HG02943 (cell line): ENCODE data around the gene CTNNA3.

Source experiments
- ATAC-seq: cut with Tn5 transposase; IDR thresholded peaks from one replicate; pipeline ENCODE4 v1.9.1; 2021; ENCODE audit warnings: mild to moderate bottlenecking, low read depth, moderate library complexity; ENCODE audit not compliant: unreplicated experiment

The CTNNA3 gene

GRCh38 chr10:66842371-66842770 is 853.6 kb downstream of the CTNNA3 start:
- ATAC-seq, result no peak

DNA sequence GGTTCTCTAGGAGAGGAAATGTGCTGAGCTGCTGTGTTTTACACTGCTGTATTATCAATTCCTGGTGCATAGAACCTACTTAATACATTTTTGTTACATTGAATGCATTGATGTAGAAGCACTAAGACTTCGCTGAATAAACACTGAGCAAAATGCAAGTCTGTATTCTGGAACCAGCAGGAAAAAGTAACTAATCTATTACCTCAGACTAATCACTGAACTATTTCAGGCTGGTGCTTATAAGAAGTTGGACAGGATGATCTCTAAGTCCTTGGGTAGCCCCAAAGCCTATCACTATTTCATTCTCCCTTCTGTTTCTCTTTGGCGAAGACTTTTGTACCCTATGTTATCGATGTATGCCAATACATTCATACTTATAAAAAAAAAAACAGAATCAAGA is 857.3 kb downstream of the CTNNA3 start:
- no peak for ATAC-seq

- no peak for ATAC-seq
Observed at GRCh38 chr10:66837990-66838389, 858.0 kb downstream of the CTNNA3 start.

DNA sequence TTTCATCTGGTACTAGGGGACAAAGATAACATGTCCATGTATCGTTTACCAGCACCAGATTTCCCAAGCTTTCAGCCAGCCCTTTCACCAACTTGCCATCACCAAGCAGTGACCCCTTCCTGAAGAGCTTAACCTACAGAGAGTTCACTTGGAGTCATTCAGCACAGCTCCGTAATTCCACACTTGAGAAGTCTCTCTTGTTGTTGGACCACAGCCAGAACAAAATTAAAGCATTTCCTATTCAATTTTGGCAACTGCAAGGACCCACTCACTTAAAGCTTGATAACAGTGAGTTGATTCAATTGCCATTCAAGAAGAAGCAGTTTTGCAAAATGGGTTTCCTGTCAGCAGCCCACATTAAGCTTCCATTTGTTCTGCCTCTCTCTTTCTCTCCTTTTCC is 858.7 kb downstream of the CTNNA3 start:
- ATAC-seq, result no peak

- no peak for ATAC-seq
Observed at GRCh38 chr10:66836771-66837170, 859.2 kb downstream of the CTNNA3 start.

DNA sequence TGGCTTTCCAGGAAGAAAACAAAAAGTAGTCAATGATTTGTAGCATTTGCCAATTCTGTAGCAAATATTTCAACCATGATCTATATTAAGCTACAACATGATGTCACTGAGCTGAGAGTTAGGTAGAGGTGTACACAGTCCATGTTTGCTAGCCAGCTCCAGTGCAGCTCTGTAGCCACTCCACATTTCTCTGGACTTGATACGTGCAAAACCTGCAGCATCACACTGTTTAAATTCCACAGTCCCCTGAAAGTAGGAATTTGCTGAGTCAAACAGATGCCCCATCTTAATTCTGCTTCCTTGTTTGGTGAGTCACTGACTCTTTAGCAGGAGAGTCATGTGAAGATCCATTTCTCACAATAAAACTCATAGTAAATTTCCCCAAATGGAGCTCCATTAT is 859.9 kb downstream of the CTNNA3 start:
- no peak for ATAC-seq

GRCh38 chr10:66835400-66835799 is 860.6 kb downstream of the CTNNA3 start:
- no peak for ATAC-seq

DNA sequence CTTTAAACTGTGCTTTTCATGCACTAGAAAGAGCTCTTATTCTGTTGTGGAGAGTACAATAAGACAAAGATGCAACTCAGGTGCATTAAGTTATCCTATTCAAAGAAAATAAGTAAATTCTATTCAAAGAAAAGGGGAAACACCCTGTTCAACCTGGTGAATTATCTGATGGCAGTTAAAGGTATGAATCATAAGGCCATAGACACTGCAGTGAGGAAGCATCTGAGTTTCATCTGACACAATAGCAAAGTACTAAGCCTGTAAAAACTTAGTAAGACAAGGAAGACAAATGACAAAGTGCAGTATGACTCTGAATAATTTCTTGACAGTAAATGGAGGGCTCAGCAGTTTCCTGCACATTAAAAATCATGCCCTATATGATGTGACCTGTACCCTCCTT is 861.2 kb downstream of the CTNNA3 start:
- no peak for ATAC-seq

DNA sequence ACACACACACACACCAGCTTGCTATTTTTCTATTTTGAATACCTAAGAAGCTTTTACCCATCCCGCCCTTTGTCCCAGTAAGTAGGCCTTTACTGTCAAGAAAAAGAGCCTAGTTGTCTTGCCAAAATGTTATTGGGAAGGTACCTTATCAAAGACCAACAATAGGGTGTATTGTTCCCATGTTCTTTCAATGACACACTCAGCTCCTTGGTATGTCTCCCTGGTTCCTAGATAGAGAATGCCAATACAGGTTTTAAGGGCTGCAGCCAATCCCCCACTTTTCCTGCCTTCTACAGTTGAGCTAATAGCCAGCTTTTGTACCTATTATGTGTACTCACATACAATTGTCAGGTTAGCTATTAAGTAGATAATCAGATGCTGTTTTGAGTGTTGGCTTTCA is 862.1 kb downstream of the CTNNA3 start:
- no peak for ATAC-seq

GRCh38 chr10:66832781-66833422 is 863.1 kb downstream of the CTNNA3 start:
- no peak for ATAC-seq

DNA sequence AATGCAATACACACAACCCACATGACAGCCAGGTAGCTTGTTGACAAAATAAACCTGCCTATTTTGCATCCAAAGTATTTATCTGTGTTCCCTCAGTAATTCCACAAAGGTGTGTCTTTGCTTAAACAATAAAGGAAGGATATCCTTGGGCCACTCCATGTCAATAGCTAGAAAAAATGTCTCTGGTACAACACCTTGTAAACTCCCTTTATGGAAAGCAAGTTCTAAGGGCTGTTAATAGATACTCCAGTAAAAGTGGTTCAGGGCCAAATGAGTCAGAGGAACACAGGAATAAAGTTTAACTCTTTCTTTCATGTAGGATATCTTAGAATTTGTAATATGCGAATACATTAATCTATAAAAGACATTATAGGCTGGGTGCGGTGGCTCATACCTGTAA is 867.0 kb downstream of the CTNNA3 start:
- ATAC-seq, result no peak

DNA sequence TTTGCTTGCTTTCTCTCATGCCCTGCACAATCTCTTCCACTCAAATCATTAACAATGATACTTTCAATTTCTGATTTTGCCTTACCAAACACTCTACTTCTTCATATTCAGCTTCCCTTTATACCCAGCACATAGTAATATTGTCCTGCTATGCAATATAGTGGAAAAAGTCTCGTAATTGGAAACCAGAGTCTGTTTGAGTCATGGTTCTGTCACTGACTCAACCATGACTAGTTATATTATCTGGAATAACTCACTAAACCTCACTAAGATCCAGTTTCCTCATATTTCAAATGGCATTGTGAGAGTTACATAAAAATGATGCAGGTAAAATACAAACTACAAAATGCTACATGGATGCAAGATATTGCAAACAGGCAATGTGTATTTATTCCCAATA is 868.6 kb downstream of the CTNNA3 start:
- no peak for ATAC-seq

DNA sequence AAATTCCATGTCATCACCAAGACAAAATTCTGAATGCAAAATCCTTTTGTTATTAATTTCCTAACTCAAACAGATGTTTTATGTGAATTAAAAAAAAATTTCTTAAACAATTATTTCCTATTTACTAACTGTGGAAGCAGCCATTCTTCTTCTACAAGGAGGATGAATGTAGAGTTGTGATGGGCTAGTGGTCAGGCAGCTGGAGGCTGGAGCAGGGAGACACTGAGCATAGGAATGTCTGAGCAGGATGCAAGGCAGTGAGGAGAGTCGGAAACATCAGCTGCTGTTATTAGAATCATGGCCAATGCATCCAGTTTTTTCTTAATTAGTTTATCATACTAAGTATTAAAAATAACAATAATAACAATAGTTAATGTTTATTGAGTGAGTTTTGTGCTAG is 872.7 kb downstream of the CTNNA3 start:
- no peak for ATAC-seq

DNA sequence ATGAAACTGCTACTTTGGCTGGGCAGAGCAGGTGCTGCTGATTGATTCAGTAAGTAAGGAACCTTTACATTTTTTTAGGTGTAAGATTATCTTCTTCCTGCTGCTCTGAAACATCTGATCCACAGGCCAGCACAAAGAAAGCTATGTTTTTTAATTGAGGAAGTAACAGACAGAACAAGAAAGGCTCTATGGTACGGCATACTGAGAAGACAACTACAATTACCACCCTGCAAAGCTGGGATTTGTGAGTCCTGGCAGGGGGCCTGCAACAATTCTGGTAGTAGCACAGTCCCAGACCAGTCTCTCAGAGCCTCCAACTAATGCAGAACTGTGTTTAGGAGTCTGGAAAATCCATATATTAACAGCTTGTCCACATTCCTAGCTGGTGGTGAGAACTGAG is 873.2 kb downstream of the CTNNA3 start:
- no peak for ATAC-seq

DNA sequence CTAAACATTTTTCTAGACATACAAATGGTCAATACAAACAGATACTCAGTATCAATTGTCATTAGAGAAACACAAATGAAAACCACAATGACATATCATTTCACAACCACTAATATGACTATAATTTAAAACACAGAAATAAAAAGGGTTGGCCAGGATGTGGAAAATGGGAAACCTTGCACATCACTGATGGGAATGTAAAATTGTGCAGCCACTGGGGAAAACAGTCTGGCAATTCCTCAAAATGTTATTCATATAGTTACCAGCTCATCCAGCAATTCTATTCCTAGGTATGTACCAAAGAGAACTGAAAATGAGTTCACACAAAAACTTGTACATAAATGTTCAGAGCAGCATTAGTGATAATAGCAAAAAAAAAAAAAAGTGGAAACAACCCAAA is 876.3 kb downstream of the CTNNA3 start:
- ATAC-seq, result no peak

GRCh38 chr10:66813122-66813521 is 882.9 kb downstream of the CTNNA3 start:
- ATAC-seq, result no peak

DNA sequence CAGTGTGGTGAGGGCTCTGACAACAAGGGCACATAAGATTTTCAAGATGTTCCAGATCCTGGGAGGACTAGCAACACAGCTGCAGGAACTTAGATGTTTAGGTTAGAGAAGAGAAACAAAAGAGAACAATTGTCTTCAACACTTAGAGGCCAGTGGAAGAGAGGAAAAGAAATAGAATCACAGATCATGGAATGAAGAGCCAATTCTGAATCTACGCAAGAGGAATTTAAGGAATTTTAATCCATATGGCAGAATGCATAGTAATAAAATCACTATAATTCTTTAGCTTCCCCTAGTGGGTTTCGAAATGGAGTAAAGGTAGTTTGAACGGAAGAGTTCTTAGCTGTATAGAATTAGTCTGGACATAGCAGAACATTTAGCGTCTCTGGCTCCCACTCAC is 884.8 kb downstream of the CTNNA3 start:
- ATAC-seq, result no peak

GRCh38 chr10:66809402-66809801 is 886.6 kb downstream of the CTNNA3 start:
- ATAC-seq, result no peak

- no peak for ATAC-seq
Observed at GRCh38 chr10:66805612-66806011, 890.4 kb downstream of the CTNNA3 start.

DNA sequence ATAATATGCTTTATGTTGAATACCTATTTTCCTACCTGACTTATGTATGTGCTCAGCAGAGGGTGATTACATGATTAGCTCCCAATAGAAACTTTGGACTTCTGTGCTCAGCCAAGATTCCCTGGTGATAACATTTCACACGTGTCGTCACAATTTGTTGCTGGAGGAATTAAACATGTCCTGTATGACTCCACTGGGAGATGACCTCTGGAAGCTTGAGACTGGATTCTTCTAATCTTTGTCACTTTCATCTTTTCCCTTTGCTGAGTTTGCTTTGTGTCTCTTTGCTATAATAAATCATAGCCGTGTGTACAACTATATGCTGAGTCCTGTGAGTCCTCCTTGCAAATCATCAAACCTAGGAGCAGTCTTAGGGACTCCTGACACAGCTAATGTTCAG is 891.0 kb downstream of the CTNNA3 start:
- no peak for ATAC-seq

DNA sequence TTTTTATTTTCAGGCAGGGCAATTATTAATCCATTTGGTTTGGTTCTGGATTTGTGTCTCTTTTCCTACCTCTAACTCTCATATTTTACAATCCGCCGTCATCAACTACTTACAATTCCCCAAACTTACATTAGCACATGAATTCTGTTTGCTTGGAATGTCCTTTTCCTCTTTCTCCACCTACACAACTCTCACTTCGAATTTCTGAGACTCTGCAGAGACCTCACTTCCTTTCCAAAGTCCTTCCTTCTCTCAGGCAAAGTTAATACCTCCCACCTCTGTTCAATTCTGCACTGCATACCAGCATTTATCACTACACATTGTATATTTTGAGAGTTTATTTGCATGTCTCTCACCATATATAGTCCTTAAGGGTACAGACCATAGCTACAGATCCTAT is 892.8 kb downstream of the CTNNA3 start:
- ATAC-seq, result no peak

GRCh38 chr10:66799474-66799873 is 896.5 kb downstream of the CTNNA3 start:
- ATAC-seq, result no peak

DNA sequence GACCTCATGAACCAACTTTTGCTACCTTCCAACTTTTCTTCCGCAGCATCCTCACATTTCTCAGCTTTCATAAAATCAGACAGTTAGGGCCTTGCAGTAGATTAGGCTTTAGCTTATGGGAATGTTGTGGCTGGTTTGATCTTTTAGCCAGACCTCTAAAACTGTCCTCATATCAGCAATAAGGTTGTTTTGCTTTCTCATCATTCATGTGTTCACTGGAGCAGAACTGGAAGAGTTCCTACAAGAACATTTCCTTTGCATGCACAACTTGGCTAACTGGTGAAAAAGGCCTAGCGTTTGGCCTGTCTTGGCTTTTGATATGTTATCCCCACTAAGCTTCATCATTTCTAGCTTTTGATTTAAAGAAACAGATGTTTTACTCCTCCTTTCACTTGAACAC is 900.1 kb downstream of the CTNNA3 start:
- no peak for ATAC-seq
